ENCODE measurements around the gene OSBPL10.

GRCh38 chr3:31966978-31967591 lies 14.0 kb downstream of the OSBPL10 start:
- TF ChIP-seq CTCF (IDR thresholded peaks at IDR 0.05) (no peak), POLR2AphosphoS5 (IDR thresholded peaks at IDR 0.05) (no peak), POLR2A (IDR thresholded peaks at IDR 0.05) (no peak), EP300 (IDR thresholded peaks at IDR 0.05) (no peak)

Data from stomach (tissue), 4 donors.